GM12878 (cell line): ENCODE measurements around the gene ATN1. TPM values are rescaled to one million over a fixed set of nuclear protein-coding genes. Genes with fewer than 3 reads are reported as not detected.

ENCODE experiments used
- BHLHE40 ChIP-seq, 2 experiments: fragments of 450-650 bp in 1 of 2; IDR thresholded peaks; 2 replicates each; pipeline ENCODE4 v1.6.1; 2011 to 2017; ENCODE audit warnings: low read depth in 2 of 2, borderline replicate concordance in 1 of 2, improper control_type of control experiment in 1 of 2, low read length in 1 of 2, mild to moderate bottlenecking in 1 of 2
- CEBPB ChIP-seq, 2 experiments: fragments of 150-350 bp in 1 of 2; IDR thresholded peaks; 2 replicates each; pipeline ENCODE4 v1.6.1; 2012 to 2014; ENCODE audit warnings: low read depth in 2 of 2, low read length in 2 of 2, borderline replicate concordance in 1 of 2, inconsistent platforms in 1 of 2
- CTCF ChIP-seq, 3 experiments: IDR thresholded peaks in 2 of 3; conservative IDR thresholded peaks in 1 of 3; 2 replicates each; pipeline ENCODE4 v1.5.1; 2011; ENCODE audit warnings: low read depth in 3 of 3, low read length in 3 of 3, mild to moderate bottlenecking in 3 of 3, control low read depth in 2 of 3, moderate library complexity in 2 of 3, inconsistent platforms in 1 of 3, mixed read lengths in 1 of 3; ENCODE audit not compliant: control insufficient read depth in 2 of 3, insufficient read depth in 1 of 3; ENCODE audit errors: extremely low read depth in 1 of 3
- EP300 ChIP-seq, 2 experiments: fragments of 150-350 bp in 1 of 2; IDR thresholded peaks; 2 replicates each; pipeline ENCODE4 v1.6.1; 2011 to 2012; ENCODE audit warnings: low read depth in 2 of 2, low read length in 2 of 2, borderline replicate concordance in 1 of 2, improper control_type of control experiment in 1 of 2, inconsistent platforms in 1 of 2; ENCODE audit not compliant: control insufficient read depth in 1 of 2
- GATAD2B ChIP-seq: fragments of 450-650 bp; conservative IDR thresholded peaks from 2 replicates; pipeline ENCODE4 v1.6.1; 2017; ENCODE audit warnings: low read depth, mild to moderate bottlenecking, moderate library complexity
- HDAC6 ChIP-seq: fragments of 200-600 bp; sonication (generic); IDR thresholded peaks from one replicate; pipeline ENCODE4 v1.8.0; 2017; ENCODE audit warnings: antibody characterized with exemption; ENCODE audit not compliant: unreplicated experiment
- KAT2A ChIP-seq: conservative IDR thresholded peaks from 2 replicates; pipeline ENCODE4 v1.6.1; 2011; ENCODE audit warnings: low read depth, low read length; ENCODE audit not compliant: control insufficient read depth
- KLF5 ChIP-seq: fragments of 450-650 bp; IDR thresholded peaks from 2 replicates; pipeline ENCODE4 v1.6.1; 2014; ENCODE audit warnings: mild to moderate bottlenecking; ENCODE audit not compliant: partially characterized antibody
- MYB ChIP-seq: fragments of 150-350 bp; IDR thresholded peaks from 2 replicates; pipeline ENCODE4 v1.6.1; 2014; ENCODE audit warnings: mild to moderate bottlenecking, low read depth, low read length, borderline replicate concordance
- NBN ChIP-seq: fragments of 450-650 bp; IDR thresholded peaks from 2 replicates; pipeline ENCODE4 v1.6.1; 2016
- NFYA ChIP-seq: IDR thresholded peaks from 2 replicates; pipeline ENCODE4 v1.6.1; 2011; ENCODE audit warnings: low read depth, mild to moderate bottlenecking, low read length, improper control_type of control experiment, borderline replicate concordance
- PAX5 ChIP-seq: IDR thresholded peaks from 2 replicates; pipeline ENCODE4 v1.6.1; 2011; ENCODE audit warnings: low read depth, low read length, borderline replicate concordance
- PML ChIP-seq: IDR thresholded peaks from 2 replicates; pipeline ENCODE4 v1.6.1; 2012; ENCODE audit warnings: low read length, inconsistent platforms
- POLR2AphosphoS2 ChIP-seq: IDR thresholded peaks from 2 replicates; pipeline ENCODE4 v1.6.1; 2011; ENCODE audit warnings: low read depth, mild to moderate bottlenecking, low read length, improper control_type of control experiment, moderate library complexity
- SPI1 ChIP-seq: IDR thresholded peaks from 2 replicates; pipeline ENCODE4 v1.6.1; 2011; ENCODE audit warnings: low read depth, mild to moderate bottlenecking, low read length, moderate library complexity, borderline replicate concordance; ENCODE audit not compliant: insufficient read depth
- YY1 ChIP-seq: IDR thresholded peaks from 2 replicates; pipeline ENCODE4 v1.6.1; 2011; ENCODE audit warnings: low read depth, mild to moderate bottlenecking, low read length
- ZNF207 ChIP-seq: fragments of 450-650 bp; IDR thresholded peaks from 2 replicates; pipeline ENCODE4 v1.6.1; 2014; ENCODE audit warnings: antibody characterized with exemption, mild to moderate bottlenecking, borderline replicate concordance
- polyA plus RNA-seq, 11 experiments: library from polyadenylated mRNA; depleted of rRNA in 4 of 11; unstranded in 6 of 11; stranded (reverse) in 5 of 11; fragments of >200 nt; fragmentation: Nextera tagmentation in 4 of 11; fragmentation: Illumina TruSeq in 1 of 11; extraction: Ambion mirVana in 4 of 11; extraction: Trizol in 1 of 11; gene quantifications; 1 replicate in 1 of 11; 2 replicates in 10 of 11; pipeline versions ENCODE4 v1.2.1 to v1.2.3, GENCODE V29; 2011 to 2016; ENCODE audit warnings: inconsistent platforms in 2 of 11, missing spikeins in 2 of 11, low read depth in 1 of 11
- total RNA-seq, 4 experiments: library from RNA; depleted of rRNA in 3 of 4; stranded (reverse); fragments of >200 nt in 3 of 4; fragmentation: Illumina TruSeq in 1 of 4; extraction: Trizol in 1 of 4; gene quantifications; 2 replicates each; pipeline versions ENCODE4 v1.2.1 to v1.2.3, GENCODE V29; 2013 to 2021
- TF ChIP-seq, protein P1 (sequence below): IDR thresholded peaks from 2 replicates; pipeline ENCODE4 v1.6.1; 2011; ENCODE audit warnings: borderline replicate concordance, low read depth, mild to moderate bottlenecking, moderate library complexity, low read length; ENCODE audit not compliant: insufficient read depth, poor library complexity, severe bottlenecking
- TF ChIP-seq, protein P2 (sequence below): fragments of 450-650 bp; IDR thresholded peaks from 2 replicates; pipeline ENCODE4 v1.6.1; 2014; ENCODE audit warnings: mild to moderate bottlenecking
- TF ChIP-seq, protein P3 (sequence below): fragments of 450-650 bp; IDR thresholded peaks from 2 replicates; pipeline ENCODE4 v1.6.1; 2018; ENCODE audit warnings: borderline replicate concordance, mild to moderate bottlenecking; ENCODE audit not compliant: partially characterized antibody

Gene ATN1
- total and polyA plus RNA-seq, 10 of the 15 experiments (the other 5 are each of a cell fraction or from before 2014, with no cell fraction given) = 0.08 to 44.5 (median 5.0) TPM

GRCh38 chr12:6890789-6891645 lies 36.7 kb upstream of the ATN1 start (continued):
- TF ChIP-seq GATAD2B (peak; percentile 76), MYB (0 out of 2 replicates have a peak, but pooled peaks have one; percentile 19), EP300 (IDR thresholded peaks at IDR 0.05; ENCODE audit: borderline replicate concordance in 1 of 2, control insufficient read depth in 1 of 2, low read depth in 2 of 2, low read length in 2 of 2) (0 out of 4 replicates have a peak, but pooled peaks of 1 of the 2 experiments have one; percentile 8), POLR2AphosphoS2 (peak; percentile 14; the same call in 1 of the 2 replicates), HDAC6 (no peak), CTCF (IDR thresholded peaks at IDR 0.05 in 2 of 3, conservative IDR thresholded peaks at IDR 0.05 in 1 of 3; ENCODE audit: control insufficient read depth in 2 of 3, extremely low read depth in 1 of 3, insufficient read depth in 1 of 3, low read depth in 3 of 3, low read length in 3 of 3) (peak; percentile 71 to 96 (median 80); a peak in 5 of 6 replicates), PAX5 (peak; percentile 73; the same call in 1 of the 2 replicates), SPI1 (no peak), NFYA (no peak), ZNF207 (peak; percentile 68), YY1 (peak; percentile 82), KAT2A (no peak), KLF5 (peak; percentile 45), CEBPB (IDR thresholded peaks at IDR 0.05; ENCODE audit: borderline replicate concordance in 1 of 2, low read depth in 2 of 2, low read length in 2 of 2) (peak in 1 of 2 experiments; percentile 97; a peak in 2 of 4 replicates), NBN (peak; percentile 23), PML (peak; percentile 76; the same call in 1 of the 2 replicates), BHLHE40 (IDR thresholded peaks at IDR 0.05; ENCODE audit: borderline replicate concordance in 1 of 2, low read depth in 2 of 2, low read length in 1 of 2) (peak; percentile 99 to 100)
- TF ChIP-seq, protein P1, sequence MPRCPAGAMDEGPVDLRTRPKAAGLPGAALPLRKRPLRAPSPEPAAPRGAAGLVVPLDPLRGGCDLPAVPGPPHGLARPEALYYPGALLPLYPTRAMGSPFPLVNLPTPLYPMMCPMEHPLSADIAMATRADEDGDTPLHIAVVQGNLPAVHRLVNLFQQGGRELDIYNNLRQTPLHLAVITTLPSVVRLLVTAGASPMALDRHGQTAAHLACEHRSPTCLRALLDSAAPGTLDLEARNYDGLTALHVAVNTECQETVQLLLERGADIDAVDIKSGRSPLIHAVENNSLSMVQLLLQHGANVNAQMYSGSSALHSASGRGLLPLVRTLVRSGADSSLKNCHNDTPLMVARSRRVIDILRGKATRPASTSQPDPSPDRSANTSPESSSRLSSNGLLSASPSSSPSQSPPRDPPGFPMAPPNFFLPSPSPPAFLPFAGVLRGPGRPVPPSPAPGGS = peak; percentile 48
- TF ChIP-seq, protein P2, sequence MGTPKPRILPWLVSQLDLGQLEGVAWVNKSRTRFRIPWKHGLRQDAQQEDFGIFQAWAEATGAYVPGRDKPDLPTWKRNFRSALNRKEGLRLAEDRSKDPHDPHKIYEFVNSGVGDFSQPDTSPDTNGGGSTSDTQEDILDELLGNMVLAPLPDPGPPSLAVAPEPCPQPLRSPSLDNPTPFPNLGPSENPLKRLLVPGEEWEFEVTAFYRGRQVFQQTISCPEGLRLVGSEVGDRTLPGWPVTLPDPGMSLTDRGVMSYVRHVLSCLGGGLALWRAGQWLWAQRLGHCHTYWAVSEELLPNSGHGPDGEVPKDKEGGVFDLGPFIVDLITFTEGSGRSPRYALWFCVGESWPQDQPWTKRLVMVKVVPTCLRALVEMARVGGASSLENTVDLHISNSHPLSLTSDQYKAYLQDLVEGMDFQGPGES = peak; percentile 30; the same call in 1 of the 2 replicates
- TF ChIP-seq, protein P3, sequence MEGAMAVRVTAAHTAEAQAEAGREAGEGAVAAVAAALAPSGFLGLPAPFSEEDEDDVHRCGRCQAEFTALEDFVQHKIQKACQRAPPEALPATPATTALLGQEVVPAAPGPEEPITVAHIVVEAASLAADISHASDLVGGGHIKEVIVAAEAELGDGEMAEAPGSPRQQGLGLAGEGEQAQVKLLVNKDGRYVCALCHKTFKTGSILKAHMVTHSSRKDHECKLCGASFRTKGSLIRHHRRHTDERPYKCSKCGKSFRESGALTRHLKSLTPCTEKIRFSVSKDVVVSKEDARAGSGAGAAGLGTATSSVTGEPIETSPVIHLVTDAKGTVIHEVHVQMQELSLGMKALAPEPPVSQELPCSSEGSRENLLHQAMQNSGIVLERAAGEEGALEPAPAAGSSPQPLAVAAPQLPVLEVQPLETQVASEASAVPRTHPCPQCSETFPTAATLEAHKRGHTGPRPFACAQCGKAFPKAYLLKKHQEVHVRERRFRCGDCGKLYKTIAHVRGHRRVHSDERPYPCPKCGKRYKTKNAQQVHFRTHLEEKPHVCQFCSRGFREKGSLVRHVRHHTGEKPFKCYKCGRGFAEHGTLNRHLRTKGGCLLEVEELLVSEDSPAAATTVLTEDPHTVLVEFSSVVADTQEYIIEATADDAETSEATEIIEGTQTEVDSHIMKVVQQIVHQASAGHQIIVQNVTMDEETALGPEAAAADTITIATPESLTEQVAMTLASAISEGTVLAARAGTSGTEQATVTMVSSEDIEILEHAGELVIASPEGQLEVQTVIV = no peak
